ENCODE data around the gene PSPH.

- TF ChIP-seq, protein P1, sequence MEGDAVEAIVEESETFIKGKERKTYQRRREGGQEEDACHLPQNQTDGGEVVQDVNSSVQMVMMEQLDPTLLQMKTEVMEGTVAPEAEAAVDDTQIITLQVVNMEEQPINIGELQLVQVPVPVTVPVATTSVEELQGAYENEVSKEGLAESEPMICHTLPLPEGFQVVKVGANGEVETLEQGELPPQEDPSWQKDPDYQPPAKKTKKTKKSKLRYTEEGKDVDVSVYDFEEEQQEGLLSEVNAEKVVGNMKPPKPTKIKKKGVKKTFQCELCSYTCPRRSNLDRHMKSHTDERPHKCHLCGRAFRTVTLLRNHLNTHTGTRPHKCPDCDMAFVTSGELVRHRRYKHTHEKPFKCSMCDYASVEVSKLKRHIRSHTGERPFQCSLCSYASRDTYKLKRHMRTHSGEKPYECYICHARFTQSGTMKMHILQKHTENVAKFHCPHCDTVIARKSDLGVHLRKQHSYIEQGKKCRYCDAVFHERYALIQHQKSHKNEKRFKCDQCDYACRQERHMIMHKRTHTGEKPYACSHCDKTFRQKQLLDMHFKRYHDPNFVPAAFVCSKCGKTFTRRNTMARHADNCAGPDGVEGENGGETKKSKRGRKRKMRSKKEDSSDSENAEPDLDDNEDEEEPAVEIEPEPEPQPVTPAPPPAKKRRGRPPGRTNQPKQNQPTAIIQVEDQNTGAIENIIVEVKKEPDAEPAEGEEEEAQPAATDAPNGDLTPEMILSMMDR (conservative IDR thresholded peaks at IDR 0.05): peak; percentile 49; the same call in 1 of the 2 replicates
- no peak for TF ChIP-seq EZH2 (IDR thresholded peaks at IDR 0.05; ENCODE audit: low read depth)
Measured at GRCh38 chr7:56063882-56064625, 12.8 kb upstream of the PSPH start, which contains the start of gene SUMF2.
